NCI-H446 treated with DMSO at 0.1 percent for 48 hours (cell line): ENCODE results near the gene MIDN.

Experiments used
- DNase-seq: peaks from one replicate; lab custom pipeline; 2025; lab: John Stamatoyannopoulos, UW

Gene MIDN

DNA sequence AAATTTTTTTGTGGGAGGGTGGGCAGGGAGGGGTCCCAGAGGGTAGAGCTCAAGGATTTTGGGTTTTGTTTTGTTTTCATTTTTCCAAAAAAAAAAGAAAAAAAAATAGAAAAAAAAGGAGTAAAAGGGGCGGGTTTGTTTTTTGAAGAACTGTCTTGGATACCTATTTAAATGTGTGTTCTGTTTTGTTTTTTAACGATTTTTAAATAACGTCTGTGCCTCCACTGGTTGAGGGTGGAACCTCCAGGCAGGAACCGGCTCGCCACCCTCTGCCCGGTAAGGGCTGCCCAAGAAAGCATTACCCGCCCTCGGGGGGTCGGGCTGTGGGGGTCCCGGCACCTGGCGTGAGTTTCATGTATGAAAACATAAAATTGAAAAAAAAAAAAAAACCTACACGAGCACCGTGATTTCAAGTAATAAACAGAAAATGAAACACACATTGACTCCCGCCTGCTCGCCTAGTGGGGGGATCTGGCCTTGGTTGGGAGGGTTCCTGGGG lies 10.4 kb downstream of the MIDN start:
- DNase-seq, result no peak

GRCh38 chr19:1259206-1259875 lies 11.0 kb downstream of the MIDN start:
- no peak for DNase-seq

- DNase-seq, result no peak
Observed at GRCh38 chr19:1259876-1260748, 11.7 kb downstream of the MIDN start.

- DNase-seq, result peak; percentile 93
Observed at GRCh38 chr19:1260749-1261537, 12.6 kb downstream of the MIDN start.

DNA sequence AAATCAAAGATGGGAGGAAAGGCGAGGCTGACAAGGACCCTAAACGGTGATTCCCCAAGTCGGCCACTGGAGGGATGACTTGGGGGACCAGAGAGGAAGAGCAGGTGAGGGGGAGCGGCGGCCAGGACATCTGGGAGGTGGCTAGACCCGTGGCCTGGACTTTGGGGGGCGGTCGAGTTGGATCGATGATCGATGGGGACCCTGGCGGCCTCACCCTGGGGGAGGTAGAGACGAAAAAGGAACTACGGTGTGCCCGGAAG lies 13.1 kb downstream of the MIDN start:
- DNase-seq, result no peak

- DNase-seq, result no peak
Observed at GRCh38 chr19:1261798-1262622, 13.6 kb downstream of the MIDN start.

- DNase-seq, result no peak
Observed at GRCh38 chr19:1262623-1263123, 14.3 kb downstream of the MIDN start.

DNA sequence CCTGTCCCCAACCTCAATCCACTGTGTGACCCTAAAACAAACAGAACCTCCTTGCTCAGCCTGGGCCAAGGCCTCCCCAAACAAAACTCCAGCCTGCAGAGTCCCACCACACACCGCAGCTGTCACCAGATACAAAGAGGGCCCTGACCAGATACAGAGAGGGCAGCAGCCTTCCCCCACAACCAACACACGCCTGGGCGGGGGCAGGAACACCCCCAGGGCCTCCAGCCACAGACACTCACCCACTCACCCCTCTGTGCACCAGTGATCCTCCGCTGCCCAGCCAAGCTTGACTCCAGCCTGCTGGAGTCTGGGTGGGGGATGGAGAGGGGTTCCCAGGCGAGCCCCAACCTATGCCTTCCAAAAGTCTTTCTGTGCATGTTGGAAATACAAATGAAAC lies 14.8 kb downstream of the MIDN start:
- no peak for DNase-seq

GRCh38 chr19:1264801-1265614 lies 16.6 kb downstream of the MIDN start:
- no peak for DNase-seq

DNA sequence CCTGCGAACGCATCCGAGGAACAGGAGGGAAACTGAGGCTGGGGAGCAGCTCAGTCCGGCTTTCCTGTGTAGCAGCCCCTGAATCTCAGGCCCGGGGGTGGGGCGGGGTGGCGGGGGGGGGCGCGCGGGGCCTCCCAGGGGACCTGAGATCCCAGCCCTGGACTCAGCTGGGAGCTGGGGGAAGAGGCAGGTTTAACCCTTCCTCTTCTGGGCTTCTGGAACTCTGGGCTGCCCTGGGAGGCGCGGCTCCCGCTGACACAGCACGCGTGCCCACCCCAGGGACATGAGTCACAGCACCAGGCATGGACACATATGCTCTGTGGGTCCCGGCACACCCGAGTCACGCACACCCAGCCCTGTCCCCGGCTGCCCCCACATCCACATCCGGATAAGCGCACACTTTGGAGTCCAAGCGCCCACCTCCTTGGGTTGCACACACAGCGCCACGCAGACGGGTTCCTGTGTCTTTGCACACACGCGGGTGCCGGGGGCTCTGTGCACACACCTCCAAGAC lies 17.3 kb downstream of the MIDN start:
- no peak for DNase-seq

GRCh38 chr19:1266129-1266915 lies 17.9 kb downstream of the MIDN start:
- peak; percentile 40 for DNase-seq

- no peak for DNase-seq
Observed at GRCh38 chr19:1266916-1267476, 18.6 kb downstream of the MIDN start.

DNA sequence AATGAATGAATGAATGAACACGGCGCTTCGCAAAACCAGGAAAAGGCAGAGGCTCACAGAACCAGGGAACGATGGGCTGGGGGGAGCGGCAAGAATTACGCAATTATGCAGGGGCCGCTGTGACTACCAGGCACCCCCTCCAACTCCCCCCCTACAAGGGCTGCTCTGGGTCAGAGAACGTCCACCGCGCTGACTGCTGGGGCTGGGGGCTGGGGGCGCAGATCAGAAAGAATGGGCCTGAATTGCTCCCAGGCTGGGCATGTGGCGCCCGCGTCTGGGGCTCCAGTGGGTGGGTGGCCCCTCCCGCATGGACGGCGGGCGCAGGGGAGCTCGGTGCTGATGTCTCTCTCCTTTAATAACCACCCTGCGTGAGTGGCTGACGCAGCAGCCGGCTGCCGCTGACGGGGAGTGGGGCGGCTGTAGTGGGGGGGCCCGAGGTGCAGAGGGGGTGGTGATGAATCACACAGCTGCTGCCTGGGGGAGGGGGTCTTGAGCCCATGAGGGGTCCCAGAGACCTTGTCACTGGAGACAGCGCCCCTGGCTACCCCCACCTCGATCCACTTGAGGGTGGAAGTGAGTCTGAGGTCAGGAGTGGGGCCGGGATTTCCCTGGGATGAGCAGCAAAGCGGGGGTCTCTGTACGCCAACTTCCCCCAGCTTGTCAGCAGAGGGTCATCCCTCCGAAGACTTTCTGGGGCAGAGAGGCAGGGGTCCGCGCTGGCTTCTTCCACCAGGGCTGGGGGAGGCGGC lies 19.3 kb downstream of the MIDN start:
- no peak for DNase-seq

- DNase-seq, result no peak
Observed at GRCh38 chr19:1268226-1269064, 20.1 kb downstream of the MIDN start.

- DNase-seq, result peak; percentile 99
Observed at GRCh38 chr19:1269065-1269477, 20.7 kb downstream of the MIDN start, which contains the start of gene CIRBP. Gene CIRBP (plus strand): TSS chr19:1269332. CDS start chr19:1270934, 1,602 bp downstream.

DNA sequence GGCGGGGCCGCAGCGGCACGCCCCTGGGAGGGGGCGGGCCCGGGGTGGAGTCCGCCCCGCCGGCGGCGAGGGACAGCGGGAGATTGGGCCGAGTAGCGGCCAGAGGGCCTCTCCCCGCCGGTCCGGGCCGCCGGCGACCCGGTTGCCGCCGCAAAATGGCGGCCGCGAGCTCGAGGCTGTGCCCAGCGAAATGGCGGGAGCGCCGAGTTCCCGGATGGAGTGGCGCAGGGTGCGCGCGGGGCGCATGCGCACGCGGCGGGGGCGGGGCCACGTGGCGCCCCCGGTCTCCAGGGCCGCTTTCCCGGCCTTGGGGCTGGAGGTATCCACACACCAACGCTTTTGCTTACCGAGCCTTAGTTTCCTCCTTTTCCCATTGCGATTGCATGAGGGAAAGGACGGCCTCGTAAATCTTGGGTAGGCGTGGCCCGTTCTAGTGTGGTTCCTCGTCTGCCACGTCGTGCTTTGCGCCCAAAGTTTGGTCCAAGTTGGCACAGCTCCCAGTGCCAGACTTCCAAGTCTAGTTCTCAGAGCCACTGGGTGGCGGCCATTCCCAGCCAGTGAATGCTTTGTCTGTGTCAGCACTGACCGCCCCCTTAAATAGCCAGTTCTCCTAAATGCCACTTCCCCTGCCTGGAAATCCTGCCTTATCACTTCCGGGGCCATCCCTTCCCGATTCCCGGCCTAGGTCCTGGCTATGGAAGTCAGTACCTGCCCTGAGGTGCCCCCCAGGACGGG lies 21.3 kb downstream of the MIDN start:
- DNase-seq, result peak; percentile 94
